ENCODE results near the gene RALGPS1.

Gene RALGPS1

GRCh38 chr9:127180457-127181314 is 266.1 kb downstream of the RALGPS1 start:
- no peak overlapping the region for H3K4me3 ChIP-seq (ENCODE audit: low read length)
- H3K4me1 ChIP-seq (ENCODE audit: low read length), result no peaks in the 10 kb centered on the region
- H4K20me1 ChIP-seq (ENCODE audit: insufficient read depth, low read length), result no peaks in the 10 kb centered on the region; the same call in 1 of the 2 replicates
- H3K4me2 ChIP-seq (ENCODE audit: low read length), result no peak overlapping the region
- H3K79me2 ChIP-seq (ENCODE audit: low read length), result no peaks in the 10 kb centered on the region
- no peak overlapping the region for H3K27ac ChIP-seq (ENCODE audit: low read length)
- H3K27me3 ChIP-seq (ENCODE audit: low read depth, low read length), result no peaks in the 10 kb centered on the region
- H3K9me3 ChIP-seq (ENCODE audit: insufficient read depth, low read length), result no peaks in the 10 kb centered on the region
- no peak for TF ChIP-seq CTCF (IDR thresholded peaks at IDR 0.05; ENCODE audit: low read depth, low read length)
- TF ChIP-seq EZH2phosphoT487 (IDR thresholded peaks at IDR 0.05; ENCODE audit: low read depth), result no peak
- no peak overlapping the region for H2AFZ ChIP-seq (ENCODE audit: low read depth, low read length)
- H3K9ac ChIP-seq (ENCODE audit: low read length), result no peak overlapping the region
- no peaks in the 10 kb centered on the region for H3K36me3 ChIP-seq (replicated peaks; ENCODE audit: low read depth, low read length)

GRCh38 chr9:127181315-127181580 is 266.7 kb downstream of the RALGPS1 start:
- no peaks in the 10 kb centered on the region for H3K4me1 ChIP-seq (ENCODE audit: low read length)
- H3K36me3 ChIP-seq (replicated peaks; ENCODE audit: low read depth, low read length), result no peaks in the 10 kb centered on the region
- TF ChIP-seq CTCF (IDR thresholded peaks at IDR 0.05; ENCODE audit: low read depth, low read length), result no peak
- TF ChIP-seq EZH2phosphoT487 (IDR thresholded peaks at IDR 0.05; ENCODE audit: low read depth), result no peak
- no peak overlapping the region for H3K4me2 ChIP-seq (ENCODE audit: low read length)
- H3K9ac ChIP-seq (ENCODE audit: low read length), result no peak overlapping the region
- no peaks in the 10 kb centered on the region; the same call in 1 of the 2 replicates for H4K20me1 ChIP-seq (ENCODE audit: insufficient read depth, low read length)
- H3K4me3 ChIP-seq (ENCODE audit: low read length), result no peak overlapping the region
- no peaks in the 10 kb centered on the region for H3K27me3 ChIP-seq (ENCODE audit: low read depth, low read length)
- no peaks in the 10 kb centered on the region for H3K9me3 ChIP-seq (ENCODE audit: insufficient read depth, low read length)
- no peak overlapping the region for H2AFZ ChIP-seq (ENCODE audit: low read depth, low read length)
- H3K27ac ChIP-seq (ENCODE audit: low read length), result no peak overlapping the region
- no peaks in the 10 kb centered on the region for H3K79me2 ChIP-seq (ENCODE audit: low read length)

GRCh38 chr9:127181595-127182190 is 267.1 kb downstream of the RALGPS1 start:
- no peak overlapping the region for H3K4me3 ChIP-seq (ENCODE audit: low read length)
- no peak for TF ChIP-seq CTCF (IDR thresholded peaks at IDR 0.05; ENCODE audit: low read depth, low read length)
- no peak for TF ChIP-seq EZH2phosphoT487 (IDR thresholded peaks at IDR 0.05; ENCODE audit: low read depth)
- H3K4me2 ChIP-seq (ENCODE audit: low read length), result no peak overlapping the region

GRCh38 chr9:127182901-127183746 is 268.5 kb downstream of the RALGPS1 start:
- no peaks in the 10 kb centered on the region for H3K36me3 ChIP-seq (replicated peaks; ENCODE audit: low read depth, low read length)
- no peak overlapping the region for H3K9ac ChIP-seq (ENCODE audit: low read length)
- H3K79me2 ChIP-seq (ENCODE audit: low read length), result no peaks in the 10 kb centered on the region
- H2AFZ ChIP-seq (ENCODE audit: low read depth, low read length), result no peak overlapping the region
- no peak overlapping the region for H3K4me2 ChIP-seq (ENCODE audit: low read length)
- TF ChIP-seq CTCF (IDR thresholded peaks at IDR 0.05; ENCODE audit: low read depth, low read length) (no peak), EZH2phosphoT487 (IDR thresholded peaks at IDR 0.05; ENCODE audit: low read depth) (no peak)
- no peaks in the 10 kb centered on the region for H3K27me3 ChIP-seq (ENCODE audit: low read depth, low read length)
- no peaks in the 10 kb centered on the region; the same call in 1 of the 2 replicates for H4K20me1 ChIP-seq (ENCODE audit: insufficient read depth, low read length)
- H3K9me3 ChIP-seq (ENCODE audit: insufficient read depth, low read length), result no peaks in the 10 kb centered on the region
- H3K4me1 ChIP-seq (ENCODE audit: low read length), result no peaks in the 10 kb centered on the region
- no peak overlapping the region for H3K27ac ChIP-seq (ENCODE audit: low read length)
- no peak overlapping the region for H3K4me3 ChIP-seq (ENCODE audit: low read length)

More at GRCh38 chr9:127181595-127182190, 267.1 kb downstream of the RALGPS1 start:
- Histone ChIP-seq H3K27me3 (ENCODE audit: low read depth, low read length) (no peaks in the 10 kb centered on the region), H3K4me1 (ENCODE audit: low read length) (no peaks in the 10 kb centered on the region), H3K9ac (ENCODE audit: low read length) (no peak overlapping the region), H3K79me2 (ENCODE audit: low read length) (no peaks in the 10 kb centered on the region), H3K36me3 (replicated peaks; ENCODE audit: low read depth, low read length) (no peaks in the 10 kb centered on the region), H3K9me3 (ENCODE audit: insufficient read depth, low read length) (no peaks in the 10 kb centered on the region), H4K20me1 (ENCODE audit: insufficient read depth, low read length) (no peaks in the 10 kb centered on the region; the same call in 1 of the 2 replicates), H3K27ac (ENCODE audit: low read length) (no peak overlapping the region), H2AFZ (ENCODE audit: low read depth, low read length) (no peak overlapping the region)

Data from OCI-LY3 (cell line).